Renal cortex interstitium (tissue), 11 donors: ENCODE results near the gene SAP130. TPM values are rescaled to one million over a fixed set of nuclear protein-coding genes. Genes with fewer than 3 reads are reported as not detected.
A peak's percentile ranks its signal among the peaks of the same experiment; 100 is the strongest.

Experiments
- DNase-seq, 11 donors: peaks; one replicate each; pipeline ENCODE4 v3.0.0-alpha.2; 2013; ENCODE audit warnings: low read depth in 9 of 11, low spot score in 4 of 11; ENCODE audit errors: extremely low read depth in 1 of 11
- polyA plus RNA-seq, 3 donors: library from polyadenylated mRNA; unstranded; fragments of 120-200 nt; gene quantifications; one replicate each; pipeline ENCODE4 v1.2.1, GENCODE V29; 2013; ENCODE audit not compliant: insufficient read length in 3 of 3

The SAP130 gene
- polyA plus RNA-seq, 3 donors: 25.0 to 30.8 (median 29.3) TPM

DNA sequence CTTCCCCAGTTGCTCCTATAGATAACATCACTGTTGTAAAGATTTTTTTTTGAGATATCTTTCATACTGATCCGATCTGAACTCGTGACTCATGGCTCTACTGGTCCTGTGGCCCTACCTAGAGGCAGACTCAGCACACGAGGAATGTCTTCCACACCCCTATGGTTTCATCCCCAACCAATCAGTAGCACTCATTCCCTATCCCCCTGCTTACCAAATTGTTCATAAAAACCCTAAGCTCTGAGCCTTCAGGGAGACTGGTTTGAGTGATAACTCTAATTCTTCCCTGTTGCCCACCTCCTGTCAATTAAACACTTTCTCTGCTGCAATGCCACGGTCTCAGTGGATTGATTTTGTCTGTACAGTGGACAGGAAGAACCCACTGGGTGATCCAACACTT is 4.2 kb upstream of the SAP130 start:
- no peak for DNase-seq

DNA sequence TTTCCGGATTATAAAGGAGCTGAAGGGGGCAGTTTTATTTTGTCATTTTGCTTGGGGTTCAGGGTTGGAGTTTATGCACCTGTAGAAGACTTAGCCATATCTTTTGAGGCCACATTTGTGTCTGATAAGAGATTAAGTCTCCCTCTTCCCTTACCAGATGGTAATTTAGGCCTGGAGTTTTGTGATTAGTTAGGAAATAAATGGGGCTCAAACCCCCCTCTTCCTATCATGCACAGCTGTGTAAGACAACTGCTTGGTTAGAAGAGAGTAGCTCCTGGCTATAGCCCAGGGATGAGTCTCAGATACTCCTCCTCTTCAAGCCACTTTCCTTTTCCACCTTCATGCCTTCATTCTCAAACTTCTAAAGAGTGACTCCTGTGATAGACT is 802 bp upstream of the SAP130 start:
- peak in 2 of 11 donors; percentile 0 to 1 for DNase-seq

DNA sequence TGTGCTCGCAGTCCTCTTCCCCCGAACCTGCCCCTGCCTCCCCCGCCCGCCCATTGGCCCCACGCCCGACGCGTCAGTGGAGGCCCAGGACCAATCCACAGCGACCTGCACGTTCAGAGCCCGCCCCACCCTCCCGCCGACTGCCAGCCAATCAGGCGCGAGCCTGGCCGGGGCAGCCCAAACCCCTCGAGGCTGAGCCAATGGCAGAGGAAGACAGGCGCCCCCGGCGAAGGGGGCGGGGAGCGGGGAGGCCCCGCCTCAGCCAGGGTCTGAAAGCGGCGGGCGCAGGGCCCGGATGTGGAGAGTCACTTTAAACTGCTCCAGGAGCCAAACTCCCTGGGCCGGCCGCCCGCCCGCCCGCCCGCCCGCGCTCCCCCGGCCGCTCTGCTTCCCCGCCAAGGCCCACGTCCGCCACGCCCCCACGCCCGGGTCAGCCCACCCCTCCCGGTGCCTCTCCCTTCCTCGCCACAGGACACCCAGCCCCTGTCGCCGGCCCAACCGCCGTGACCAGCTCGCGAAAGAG is 520 bp downstream of the SAP130 start:
- peak; percentile 91 to 99 (median 98) for DNase-seq

DNA sequence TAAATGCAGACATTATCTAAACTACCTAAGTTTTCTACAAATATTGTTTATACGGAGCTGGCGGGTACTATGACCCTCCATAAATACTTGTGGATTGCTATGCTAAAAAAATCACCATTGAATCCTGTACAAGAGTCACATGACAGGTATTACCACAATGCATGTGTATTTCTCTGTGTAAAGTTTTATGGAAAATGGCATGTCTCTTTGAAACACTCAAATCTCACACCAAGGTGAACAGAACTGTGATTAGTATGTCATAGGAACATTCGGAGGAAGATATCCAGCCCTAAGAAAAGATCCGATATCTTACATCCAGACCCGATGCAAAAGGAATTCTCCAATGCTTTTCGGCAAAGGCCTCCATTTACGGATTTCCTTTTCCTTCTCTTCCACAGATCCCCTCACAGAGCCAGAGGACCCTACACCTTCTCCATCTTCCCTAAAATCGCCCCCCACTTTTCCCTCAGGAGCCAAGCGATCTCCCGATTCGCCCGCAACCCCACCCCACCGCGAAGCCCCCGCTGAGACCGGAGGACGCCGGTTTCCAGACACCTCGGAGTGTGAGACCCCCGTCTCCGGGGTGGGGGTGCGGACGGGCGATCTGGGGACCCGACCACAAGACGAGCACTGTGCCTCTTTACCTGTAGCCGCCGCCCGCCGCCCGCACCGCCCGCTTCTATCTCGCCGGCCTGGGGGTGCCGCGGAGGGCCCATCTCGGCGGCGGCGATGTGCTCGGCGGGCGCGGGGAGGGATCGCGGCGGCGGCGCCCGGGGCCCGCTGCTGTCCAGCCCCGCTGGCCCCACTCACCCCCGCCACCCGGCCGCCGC is 1.2 kb downstream of the SAP130 start:
- peak in 5 of 11 donors; percentile 5 to 24 (median 9) for DNase-seq

DNA sequence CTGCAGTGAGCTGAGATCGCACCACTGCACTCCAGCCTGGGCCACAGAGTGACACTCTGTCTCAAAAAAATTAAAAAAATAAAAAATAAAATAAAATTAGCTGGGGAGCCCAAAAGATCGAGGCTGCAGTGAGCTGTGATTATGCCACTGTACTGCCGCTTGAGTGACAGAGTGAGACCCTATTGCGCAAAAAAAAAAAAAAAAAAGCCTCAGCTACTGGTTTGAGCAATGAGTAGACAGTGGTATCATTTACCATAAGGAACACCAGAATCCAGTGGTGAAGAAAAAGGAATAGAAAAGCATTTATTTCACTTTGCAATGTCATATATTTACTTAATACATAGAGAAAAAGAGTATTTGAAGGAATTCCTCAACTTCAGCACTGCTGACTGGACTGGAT is 3.0 kb downstream of the SAP130 start:
- no peak for DNase-seq

DNA sequence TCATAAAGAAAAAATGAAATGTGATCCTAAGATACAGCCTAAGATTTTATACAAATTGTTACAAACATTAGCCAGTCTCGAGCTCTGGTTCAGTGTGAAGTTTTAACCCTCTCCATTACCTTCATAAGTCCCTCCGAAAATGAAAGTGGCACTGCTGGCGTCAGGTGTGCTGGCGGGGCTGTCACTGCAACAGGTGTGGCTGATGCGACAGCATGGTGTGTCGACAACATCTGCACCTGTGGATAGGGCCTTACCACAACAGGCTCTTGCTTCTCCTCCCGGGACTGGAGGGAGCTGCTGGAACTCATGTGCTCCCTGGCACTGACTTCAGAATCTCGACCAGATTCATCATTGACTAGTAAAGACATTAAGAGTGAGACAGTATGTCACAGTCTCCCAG is 10.3 kb downstream of the SAP130 start:
- no peak for DNase-seq

DNA sequence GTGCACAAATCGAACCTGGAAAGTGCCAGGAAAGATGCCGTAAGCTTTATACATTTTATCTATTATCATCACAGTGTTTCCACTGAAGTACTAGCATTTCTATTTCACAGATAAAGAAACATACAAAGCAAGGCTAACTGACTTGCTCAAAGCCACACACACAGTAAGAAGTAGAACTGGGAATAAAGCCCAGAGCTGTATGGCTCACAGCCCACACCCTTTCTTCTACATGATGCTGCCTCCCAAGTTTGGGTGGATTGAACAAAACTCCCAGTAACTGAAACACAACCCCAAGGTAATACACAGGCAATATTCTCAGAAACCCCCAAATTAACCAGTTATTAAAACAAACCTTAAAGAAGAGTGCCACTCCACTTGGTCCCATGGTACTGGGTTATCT is 11.2 kb downstream of the SAP130 start:
- DNase-seq: no peak

DNA sequence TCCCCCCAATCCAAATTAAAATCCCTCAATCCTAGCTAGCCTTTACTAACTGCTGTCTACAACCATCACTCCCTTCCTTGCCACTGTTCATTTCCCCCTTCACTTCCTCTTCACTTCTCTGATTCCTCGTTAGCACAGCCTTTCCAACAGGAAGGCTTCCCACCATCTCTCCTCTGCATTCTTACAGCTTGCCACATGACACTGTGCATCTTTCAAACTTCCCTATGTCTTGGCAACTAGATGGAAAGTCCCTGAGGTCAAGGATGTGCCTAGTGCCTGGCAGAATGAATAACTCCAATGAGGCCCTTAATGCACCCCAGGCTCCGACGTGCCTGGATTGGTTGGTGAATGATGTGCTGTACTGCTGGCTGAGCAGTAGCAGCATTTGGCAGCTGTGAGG is 15.2 kb downstream of the SAP130 start:
- DNase-seq: no peak

DNA sequence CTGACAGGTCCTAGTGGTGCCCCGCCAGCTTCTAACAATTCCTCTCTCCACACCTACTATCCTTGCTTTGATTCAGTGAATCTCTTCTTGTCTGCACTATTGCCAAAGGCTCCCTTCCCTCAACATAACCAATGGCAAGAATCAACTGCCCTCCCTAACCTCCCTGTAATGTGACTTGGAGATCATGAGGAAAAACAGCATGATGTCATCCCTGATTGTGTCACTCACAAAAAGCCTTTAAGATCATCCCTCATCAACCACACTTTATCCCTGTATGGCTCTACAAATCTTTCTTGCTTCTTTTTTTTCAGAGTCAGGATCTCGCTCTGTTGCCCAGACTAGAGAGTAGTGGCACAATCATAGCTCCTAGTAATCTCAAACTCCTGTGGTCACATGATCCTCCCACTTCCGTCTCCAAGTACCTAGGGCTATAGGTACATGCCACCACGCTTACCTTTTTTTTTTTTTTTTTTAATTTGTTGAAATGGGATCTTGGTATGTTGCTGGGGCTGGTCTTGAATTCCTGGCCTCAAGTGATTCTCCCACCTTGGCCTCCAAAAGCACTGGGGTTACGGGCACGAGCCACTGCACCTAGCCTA is 19.7 kb downstream of the SAP130 start:
- DNase-seq: no peak

DNA sequence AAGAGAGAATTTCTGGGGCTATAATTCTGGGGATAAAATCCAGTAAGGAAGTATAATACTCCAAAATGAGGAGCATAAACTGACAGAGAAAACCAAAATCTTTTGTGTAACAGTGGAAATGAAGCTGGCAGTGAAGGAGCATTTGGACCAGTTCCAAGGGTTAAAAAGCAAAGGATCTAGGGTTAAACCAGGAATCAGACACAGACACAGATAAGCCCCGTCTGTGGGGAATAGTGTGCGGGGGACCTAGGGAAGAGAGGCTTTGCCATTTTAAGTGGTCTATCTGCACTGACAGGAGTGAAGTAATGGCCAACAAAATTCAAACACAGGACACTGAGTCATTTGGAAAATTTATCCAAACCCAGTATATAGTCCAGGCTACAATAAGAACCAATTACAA is 23.4 kb downstream of the SAP130 start:
- no peak for DNase-seq

DNA sequence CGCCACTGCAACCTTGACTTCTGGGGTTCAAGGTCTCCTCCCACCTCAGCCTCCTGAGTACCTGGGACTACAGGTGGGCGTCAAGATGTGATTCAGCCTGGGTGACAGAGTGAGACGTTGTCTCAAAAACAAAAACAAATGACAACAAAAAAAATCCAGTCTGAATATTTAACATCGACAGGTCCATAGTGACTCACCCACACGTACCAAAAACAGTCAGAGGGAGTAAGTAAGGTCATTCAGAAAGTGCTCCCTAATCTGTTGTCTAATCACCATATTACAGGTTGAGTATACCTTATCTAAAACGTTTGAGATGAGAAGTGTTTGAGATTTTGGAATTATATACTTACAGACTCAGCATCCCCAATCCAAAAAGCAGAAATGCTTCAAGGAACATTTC is 24.4 kb downstream of the SAP130 start:
- DNase-seq: no peak

DNA sequence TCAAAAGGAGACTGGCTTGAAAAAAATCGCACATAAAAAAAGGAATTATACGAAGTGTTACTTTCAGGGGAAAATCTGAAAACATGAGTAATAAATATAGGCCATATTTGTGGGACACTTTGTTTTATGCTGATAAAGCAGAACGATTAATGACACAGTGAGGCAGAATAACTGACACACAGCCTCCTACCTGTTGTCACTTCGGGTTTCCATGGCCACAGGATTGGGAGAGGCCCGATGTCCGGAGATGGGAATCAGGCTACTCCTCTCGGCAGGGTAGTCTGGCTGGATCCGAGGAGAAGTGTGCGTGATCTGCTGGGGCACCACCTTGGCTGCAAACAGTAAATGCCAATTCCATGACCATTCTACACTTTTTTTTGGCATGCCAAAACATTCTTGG is 31.7 kb downstream of the SAP130 start:
- no peak for DNase-seq

DNA sequence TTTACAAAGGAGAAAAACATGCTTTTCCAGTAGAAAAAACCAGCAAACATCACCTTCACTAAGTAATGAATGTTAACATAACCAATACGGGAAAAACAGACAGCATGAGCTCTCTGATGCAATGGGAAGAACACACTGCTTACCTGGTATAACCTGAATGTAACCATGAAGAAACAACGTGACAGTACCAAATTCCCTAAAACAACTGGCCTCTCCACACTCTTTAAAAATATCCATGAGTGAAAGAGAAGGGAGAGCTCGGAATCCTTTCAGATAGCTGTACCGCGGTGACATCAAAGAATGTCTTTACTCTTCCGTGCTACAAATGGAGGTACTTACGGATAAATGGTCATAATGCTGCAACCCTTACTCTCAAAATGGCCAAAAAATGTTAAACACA is 32.1 kb downstream of the SAP130 start:
- no peak for DNase-seq

DNA sequence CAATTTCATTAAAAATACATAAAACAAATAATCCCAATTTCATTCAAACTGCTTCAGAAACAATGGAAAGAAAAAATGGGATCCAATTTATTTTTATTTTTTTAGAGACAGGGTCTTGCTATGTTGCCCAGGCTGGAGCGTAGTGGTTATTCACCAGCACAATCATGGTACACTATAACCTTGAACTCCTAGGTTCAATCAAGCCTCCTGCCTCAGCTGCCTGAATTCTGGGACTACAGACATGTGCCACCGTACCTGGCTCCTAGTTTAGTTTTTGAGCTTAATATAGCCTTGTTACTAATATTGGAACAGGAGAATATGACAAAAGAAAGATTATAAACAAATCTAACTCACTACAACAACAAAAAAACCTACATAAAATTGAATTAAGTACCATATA is 34.2 kb downstream of the SAP130 start:
- DNase-seq: no peak

DNA sequence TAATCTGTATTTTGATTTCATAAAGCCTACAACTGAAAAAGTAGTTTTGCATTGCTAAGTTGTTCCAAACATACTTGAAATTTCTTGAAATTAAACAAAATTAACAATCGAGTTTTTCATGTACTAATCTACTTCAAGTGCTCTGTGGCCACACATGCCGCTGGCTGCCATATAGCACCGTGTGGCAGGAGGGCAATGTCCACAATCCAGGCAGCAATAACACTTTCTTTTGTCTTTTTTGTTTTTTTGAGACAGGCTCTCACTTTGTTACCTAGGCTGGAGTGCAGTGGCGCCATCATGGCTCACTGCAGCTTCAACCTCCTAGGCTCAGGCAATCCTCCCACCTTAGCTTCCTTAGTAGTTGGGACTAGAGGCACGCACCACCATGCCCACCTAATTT is 36.1 kb downstream of the SAP130 start:
- no peak for DNase-seq

DNA sequence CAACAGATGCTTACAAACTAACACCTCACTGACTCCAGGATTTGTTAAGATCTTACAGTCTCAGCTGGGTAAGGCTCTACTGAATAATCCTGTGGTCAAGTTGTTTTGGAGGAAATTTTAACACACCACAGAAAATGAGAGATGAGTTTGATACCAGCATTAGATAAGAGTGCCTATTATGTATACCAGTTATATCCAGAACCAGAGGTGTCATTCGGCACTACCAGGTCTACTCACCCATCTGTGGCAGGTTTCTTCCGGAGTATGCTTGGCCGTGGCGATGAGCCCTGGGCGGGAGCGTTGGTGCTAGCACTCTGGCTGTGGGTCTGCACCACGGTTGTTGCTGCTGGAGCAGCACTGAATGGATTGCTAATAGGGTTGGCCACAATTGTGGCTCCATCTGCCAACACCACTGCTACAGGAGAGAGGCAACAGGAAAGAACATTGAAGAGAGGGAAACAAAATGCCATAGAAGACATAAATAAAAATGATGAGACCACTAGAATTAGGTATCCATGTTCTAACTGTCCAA is 41.2 kb downstream of the SAP130 start:
- no peak for DNase-seq

DNA sequence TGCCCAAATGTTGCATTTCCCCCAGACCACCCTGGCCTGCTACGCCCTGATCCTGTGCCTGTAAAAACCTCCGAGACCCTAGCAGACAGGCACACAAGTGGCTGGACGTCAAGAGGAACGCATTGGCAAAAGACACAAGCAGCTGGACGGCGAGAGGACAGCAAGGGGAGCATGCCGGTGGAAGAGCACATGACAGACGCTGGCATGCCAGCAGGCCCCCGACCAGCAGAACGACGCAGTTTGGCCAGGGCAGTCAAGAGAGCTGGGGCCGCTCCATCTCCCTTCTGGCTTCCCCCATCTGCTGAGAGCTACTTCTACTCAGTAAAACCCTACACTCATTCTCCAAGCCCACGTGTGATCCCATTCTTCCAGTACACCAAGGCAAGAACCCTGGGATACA is 42.1 kb downstream of the SAP130 start:
- no peak for DNase-seq

DNA sequence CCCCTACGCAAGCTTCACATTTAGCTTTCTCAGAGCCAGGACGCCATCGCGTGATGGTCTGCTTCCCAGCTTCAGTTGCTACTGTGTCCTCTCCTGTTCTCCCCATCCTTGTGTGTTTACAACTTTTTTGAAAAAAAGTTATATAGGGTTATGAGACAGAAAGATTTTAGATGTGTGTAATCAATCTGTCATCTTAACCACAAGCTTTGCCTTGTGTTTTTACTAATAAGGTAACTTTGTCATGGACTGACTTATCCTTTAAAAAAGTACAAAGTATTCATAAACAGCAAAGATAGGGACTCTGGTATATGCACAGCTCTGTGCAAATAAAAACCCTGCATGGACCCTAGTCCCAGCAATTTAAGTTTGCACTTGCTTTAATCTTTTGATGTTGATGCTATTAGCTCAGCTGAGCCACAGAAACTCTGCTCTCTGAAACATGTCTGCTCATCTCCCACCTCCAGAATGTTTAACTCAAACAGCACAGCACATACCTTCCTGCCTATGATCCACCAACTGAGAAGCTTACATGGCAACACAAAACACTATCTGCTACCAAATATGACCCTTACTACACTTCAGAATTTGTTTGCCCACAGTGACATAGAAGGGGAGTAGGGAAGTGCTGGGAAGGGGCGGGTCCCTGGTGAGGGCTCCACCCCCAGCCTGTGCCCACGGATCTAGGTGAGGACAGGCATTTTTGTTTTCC is 42.7 kb downstream of the SAP130 start:
- no peak for DNase-seq

DNA sequence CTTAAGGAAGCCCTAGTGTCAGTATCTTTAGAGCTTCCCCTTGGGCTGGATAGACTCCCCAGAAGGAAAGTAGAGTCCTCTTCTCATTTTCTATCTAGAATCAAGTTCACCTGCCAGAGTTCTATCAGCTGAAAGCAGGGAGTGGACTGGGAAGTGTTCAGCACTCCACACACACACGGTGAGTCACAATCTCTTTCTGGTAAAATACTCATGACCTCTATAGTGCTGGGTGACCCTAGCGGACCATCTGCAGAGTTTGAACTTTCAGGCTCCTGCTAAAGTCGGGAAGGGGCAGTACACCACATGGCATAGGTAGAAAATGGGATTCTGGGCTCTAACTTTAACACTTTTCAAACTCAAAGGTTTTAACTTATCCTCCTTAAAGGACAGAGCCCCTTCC is 43.3 kb downstream of the SAP130 start:
- DNase-seq: no peak

DNA sequence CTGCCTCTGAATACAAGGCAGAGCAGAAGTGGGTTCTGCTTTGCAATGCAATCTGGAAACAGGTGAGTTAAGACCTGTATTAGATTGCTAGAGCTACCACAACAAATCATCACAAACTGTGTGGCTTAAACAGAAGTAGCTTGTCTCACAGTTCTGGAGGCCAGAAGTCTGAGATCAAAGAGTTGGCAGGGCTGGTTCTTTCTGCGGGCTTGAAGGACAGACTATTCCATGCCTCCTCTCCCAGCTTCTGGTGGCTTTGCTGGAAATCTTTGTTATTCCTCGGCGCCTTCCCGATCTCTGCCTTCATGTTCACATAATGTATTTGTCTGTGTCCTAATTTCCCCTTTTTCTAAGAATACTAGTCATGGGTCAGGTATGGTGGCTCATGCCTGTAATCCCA is 58.4 kb downstream of the SAP130 start:
- no peak for DNase-seq
